HG02884 (cell line): Measurements from ENCODE around the gene LETM1.

Experiments used
- ATAC-seq: cut with Tn5 transposase; IDR thresholded peaks from one replicate; pipeline ENCODE4 v1.9.1; 2021; ENCODE audit warnings: mild to moderate bottlenecking, moderate library complexity; ENCODE audit not compliant: unreplicated experiment

LETM1 gene

DNA sequence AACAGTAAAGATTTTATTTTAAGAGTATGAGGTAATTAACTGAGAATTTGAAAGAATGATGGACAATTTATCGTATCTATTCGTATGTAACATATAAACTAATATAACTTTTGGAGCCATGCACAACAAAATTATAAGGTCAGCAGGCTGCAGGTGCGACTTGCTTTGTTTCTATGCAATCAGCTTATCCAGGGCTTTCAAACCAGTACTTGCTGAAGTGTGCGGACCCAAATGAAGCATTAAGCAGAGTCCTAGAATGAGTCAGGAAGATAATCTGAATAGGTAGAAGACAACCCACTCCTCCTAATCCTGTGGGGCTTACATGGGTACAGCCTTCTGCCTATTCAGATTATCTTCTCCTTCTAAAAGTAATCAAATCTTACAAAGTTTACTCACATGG is 17.3 kb upstream of the LETM1 start:
- no peak for ATAC-seq

DNA sequence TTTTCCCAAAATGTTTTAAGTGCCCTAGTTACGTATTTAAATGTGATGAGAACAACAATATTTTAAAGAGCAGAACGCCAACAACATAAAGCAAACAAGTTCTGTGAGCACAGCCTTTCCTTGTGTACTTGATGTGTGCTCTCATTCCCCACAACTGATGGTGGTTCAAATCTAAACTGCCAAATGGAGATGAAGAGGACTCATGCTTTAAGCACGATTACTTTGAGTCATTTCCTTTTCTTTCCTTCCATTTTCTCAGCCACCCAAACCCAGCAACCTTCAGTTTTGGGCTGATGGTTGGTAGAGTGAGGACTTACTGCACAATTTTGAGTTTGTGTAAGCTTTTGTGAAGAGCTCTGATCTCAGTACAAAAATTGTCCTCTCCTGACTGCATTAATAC is 16.9 kb upstream of the LETM1 start:
- no peak for ATAC-seq

DNA sequence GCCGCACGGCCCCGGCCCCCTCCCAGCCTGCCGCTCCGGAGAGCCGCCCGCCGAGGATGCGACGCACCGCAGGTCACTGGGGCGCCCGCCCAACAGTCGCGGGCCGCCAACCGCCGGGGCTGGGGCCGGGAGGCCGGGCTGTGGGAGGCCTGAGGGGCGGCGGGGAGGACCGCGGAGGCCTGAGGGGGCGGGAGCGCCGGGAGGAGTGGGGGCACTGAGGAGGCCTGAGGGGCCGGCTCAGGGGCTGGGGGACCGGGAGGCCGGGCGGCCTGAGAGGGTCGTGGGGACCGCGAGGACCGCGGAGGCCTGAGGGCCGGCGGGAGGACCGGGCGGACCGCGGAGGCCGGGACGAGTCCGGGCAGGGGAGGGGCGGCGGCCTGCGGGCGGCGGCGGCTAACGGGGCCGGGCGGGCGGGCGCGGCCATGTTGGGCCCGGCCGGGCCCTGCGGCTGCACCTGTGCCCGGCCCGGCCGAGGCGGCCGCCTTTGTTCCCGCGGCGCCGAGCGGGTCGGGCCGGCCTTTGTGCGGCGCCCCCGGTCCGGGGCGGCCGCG is 15.6 kb upstream of the LETM1 start:
- peak; percentile 2 for ATAC-seq

DNA sequence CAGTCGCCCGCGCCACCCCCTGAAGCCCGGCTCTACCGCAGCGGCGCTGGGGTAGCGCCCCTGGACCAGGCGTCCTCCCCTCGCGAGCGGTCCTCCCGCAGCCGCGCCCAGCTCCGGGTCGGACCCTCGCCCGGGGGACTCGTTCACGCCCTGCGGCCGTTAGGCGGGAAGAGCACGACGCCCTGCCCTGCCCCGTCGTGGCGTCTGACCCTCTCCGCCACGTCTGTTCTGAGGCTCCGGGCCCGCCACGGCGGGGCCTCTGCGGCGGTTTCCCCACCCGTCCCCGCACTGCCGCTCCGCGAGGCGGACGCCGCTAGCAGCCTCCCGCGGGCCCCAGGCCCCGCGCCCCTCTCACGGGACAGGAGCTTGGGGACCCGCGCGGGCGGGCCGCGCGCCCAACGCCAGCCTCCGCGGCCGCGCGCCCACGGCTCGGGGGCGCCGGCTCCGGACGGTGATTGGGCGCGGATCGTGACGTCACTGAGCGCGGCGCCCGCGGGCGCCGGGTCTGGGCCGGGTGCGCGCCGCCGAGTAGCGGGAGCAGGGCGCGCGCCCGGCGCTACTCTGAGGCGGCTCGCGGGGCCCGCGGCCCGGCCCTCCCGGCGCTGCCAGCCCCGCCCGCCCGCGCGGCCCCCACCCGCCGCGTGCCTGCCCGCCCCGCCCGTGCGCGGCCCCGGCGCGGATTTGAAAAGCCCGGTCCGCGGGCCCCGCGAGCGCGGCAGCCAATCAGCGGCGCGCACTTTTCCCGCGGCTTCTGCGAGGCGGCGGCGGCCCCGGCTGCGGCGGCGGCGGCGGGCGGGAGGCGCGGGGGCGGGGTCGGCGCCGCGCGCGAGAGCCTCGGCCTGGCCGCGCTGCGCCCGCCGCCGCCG is 14.9 kb upstream of the LETM1 start, which contains the start of gene NSD2:
TSS of gene NSD2 (plus strand) at position 816 of the 866 bp plus-strand sequence. CDS start 29,262 bp downstream, outside the sequence.
- peak; percentile 55 for ATAC-seq

DNA sequence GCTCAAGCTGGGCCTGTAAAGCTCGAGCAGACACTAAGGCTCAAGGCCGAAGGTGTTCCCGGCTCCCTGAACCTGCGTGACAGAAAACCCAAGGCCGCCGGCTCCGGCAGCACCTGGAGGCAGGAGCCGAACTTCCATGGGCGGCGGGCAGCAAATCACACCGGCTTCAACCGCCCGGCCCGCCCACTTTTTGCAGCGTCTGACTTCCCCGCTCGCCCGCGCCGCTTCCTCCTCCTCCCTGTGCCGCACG is 14.3 kb upstream of the LETM1 start:
- peak; percentile 38 for ATAC-seq

DNA sequence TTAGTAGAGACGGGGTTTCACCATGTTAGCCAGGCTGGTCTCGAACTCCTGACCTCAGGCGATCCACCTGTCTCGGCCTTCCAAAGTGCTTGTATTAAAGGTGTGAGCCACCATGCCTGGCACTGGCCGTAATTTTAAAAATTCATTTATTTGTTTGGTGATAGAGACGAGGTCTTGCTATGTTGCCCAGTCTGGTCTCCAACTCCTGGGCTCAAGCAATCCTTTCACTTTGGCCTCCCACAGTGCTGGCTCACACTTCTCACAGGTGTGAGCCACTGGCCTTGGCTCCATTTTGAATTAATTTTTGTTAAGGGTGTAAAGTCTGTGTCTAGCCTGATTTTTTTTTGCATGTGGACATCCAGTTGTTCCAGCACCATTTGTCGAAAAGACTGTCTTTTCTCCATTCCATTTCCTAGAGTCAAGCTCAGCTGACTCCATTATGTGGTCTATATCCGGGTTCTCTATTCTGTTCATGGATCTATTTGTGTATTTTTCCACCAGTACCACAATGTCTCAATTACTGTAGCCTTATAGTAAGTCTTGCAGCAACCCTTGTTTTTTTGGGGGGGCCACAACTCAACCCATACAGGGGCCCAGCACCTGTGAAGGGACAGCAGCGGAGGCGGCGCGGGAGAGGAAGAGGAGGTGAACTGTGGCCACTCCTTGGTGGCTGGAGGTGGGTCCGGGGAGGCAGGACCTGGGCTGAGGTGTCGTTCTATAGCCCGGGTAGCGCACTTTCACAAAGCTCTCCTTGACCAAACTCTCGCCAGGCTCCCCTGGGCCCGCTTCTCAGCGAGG is 13.8 kb upstream of the LETM1 start:
- ATAC-seq, result no peak

GRCh38 chr4:1868912-1869311 is 13.0 kb upstream of the LETM1 start:
- no peak for ATAC-seq

- no peak for ATAC-seq
Measured at GRCh38 chr4:1868293-1868692, 12.3 kb upstream of the LETM1 start.

- no peak for ATAC-seq
Measured at GRCh38 chr4:1866189-1866661, 10.3 kb upstream of the LETM1 start.

GRCh38 chr4:1864076-1865008 is 8.4 kb upstream of the LETM1 start:
- no peak for ATAC-seq

DNA sequence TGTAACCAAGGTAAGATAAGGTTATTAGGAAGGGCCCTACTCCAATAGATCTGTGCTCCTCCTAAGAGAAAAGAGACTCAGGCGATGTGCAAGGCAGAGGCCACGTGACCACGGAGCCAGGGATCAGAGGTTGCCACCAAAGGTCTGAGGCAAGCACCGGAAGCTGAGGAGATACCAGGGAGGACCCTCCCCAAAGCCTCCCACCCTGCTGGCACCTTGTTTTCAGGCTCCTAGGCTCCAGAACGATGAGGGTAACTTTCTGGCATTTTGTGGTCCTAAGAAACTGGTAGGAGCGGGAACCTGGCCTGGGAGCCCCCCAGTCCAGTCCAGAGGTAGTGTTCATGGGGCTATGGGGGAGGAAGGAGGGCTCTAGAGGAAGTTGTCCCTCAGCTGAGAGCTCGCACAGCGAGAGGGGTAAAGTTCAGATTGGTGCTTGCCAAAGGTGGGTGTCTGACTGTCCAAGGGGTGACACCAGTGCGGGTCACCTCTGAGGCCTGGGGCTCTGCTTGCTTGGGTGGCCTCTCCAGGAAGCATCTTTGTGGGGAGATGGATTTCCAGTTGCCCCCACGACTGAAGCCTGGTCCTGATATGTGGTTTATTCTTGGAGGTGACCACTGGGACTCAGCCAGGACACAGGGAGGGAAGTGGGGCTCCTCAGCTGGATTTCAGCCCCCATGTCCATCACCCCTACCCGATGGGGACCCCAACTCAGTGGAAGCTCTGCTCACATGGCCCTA is 7.5 kb upstream of the LETM1 start:
- ATAC-seq, result no peak

GRCh38 chr4:1862961-1863296 is 7.0 kb upstream of the LETM1 start:
- ATAC-seq, result no peak

DNA sequence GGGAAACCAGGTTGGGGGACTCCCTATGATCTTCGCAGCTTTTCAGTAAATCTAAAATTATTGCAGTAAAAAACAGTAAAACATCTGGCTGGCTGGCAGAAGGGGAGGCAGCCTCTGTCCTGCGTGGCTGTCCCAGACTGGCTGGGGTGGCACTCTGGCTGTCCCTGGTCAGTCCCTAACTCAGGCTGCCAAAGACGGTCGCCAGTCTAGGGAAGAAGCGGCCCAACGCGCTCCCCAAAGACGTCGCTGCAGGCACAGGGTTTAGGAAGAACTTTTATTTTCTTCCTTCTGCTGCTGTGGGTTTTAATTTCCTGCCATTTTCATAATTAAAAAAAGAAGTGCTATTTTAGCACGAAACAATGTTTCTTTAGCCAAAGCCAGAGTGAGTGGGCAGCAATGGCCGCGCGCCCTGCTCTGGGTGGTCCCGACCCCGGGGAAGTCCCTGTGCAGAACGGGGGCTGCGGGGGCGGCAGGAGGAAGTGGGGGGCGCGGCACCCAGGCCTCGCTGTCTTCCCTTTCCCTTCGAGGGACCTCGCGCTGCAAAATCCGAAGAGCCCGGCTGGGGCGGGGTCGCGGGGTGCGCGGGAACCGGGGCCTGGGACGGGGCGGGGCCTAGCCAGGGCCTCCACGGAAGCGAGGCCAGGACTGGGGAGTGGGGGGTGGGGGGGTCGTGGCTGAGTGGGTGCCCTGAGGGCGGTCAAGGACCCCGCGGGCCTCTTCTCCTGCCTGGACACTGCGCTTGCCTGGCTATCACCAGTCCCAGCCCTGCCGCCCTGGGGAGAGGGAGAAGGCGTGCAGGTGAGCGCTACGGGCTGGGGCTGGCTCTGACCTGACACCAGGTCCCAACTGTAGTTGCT is 6.3 kb upstream of the LETM1 start:
- no peak for ATAC-seq

- ATAC-seq, result no peak
Measured at GRCh38 chr4:1859389-1859753, 3.4 kb upstream of the LETM1 start.

- ATAC-seq, result no peak
Measured at GRCh38 chr4:1857931-1858330, 2.0 kb upstream of the LETM1 start.

GRCh38 chr4:1856943-1857699 is 1.2 kb upstream of the LETM1 start:
- ATAC-seq, result no peak

DNA sequence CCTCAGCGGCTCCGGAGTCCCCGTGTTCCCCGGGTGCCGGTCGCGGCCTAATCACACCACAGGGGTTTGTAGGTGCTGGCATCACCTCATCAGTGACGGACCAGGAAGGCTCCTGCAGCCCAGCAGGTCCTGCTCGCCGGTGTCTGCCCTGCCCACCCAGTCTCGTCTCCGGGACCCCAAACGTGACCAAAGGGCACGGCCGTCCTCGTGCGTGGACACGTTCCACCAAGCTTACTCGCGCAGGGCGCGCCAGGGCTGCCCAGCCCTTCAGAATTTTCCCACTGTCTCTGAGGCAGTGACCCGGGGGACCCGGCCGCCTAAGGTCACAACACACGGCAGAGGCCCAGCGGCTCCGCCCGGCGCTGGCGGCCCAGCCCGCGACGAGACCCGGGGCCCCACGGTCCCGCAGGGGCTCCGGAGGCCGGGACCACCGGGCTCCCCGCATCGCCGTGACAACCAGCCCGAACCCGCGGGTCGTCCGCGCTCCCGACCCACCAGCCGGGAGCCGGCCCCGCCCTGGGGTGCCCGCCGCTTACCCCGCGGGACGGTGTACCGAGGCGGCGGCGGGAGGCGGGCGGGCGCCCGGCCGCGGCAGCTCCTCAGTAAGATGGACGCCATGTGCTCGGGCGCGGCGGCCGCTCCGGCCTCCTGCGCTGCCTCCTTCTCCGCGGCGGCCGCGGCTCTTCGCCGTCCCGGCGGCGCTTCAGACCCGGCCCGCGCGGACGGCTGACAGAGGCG is 454 bp downstream of the LETM1 start:
- peak; percentile 22 for ATAC-seq

- no peak for ATAC-seq
Measured at GRCh38 chr4:1854752-1855151, 1.2 kb downstream of the LETM1 start.
